Activated T-cell treated with anti-CD3 and anti-CD28 coated beads for 24 hours (primary cell): ENCODE results near the gene CTSF.
"Not testable (repeated sequence)": the region's sequence is repeated elsewhere in the genome, so short reads cannot be mapped to it uniquely, and the experiment has no call there.

Experiments
- DNase-seq: peaks from one replicate; pipeline ENCODE4 v3.0.0-alpha.2; 2020; ENCODE audit warnings: low read depth

Gene CTSF

GRCh38 chr11:66568124-66568916 lies at the start of gene CTSF:
Gene CTSF (minus strand): TSS chr11:66568606. CDS start chr11:66568486, 120 bp downstream.
- peak; percentile 62 for DNase-seq

DNA sequence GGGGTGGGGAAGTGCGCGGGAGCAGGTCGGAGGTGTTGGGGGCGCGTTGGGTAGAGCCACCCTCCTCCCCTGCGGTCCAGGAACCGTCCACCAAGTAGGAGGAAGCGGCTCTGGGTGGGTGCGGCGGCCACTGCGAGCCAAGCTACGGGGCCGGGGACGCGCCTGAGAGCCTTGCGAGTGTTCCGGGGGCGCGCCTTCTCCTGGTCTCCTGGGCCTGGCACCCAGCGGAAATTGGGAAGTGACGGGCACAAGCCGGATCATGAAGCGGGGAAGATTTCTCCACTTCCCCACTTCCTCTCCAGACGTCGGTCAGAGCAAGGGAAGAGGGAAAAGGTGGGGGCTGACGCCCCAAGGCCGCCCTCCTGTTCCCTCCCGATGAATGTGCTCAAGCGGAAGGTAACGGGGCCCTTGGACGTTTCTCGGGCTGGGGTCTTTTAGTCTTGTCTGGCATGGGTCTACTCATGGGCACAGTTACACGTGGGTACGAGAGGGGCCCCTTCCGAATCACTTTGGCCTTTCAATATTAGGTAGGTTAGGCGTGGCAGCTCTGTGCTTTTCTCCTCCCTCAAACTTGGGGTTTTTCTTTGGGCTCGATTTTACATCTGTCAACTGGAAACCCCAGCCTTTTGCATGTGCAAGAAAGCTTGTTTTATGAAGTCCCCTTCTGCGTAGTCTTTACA lies 48.9 kb upstream of the CTSF start:
- DNase-seq = no peak

DNA sequence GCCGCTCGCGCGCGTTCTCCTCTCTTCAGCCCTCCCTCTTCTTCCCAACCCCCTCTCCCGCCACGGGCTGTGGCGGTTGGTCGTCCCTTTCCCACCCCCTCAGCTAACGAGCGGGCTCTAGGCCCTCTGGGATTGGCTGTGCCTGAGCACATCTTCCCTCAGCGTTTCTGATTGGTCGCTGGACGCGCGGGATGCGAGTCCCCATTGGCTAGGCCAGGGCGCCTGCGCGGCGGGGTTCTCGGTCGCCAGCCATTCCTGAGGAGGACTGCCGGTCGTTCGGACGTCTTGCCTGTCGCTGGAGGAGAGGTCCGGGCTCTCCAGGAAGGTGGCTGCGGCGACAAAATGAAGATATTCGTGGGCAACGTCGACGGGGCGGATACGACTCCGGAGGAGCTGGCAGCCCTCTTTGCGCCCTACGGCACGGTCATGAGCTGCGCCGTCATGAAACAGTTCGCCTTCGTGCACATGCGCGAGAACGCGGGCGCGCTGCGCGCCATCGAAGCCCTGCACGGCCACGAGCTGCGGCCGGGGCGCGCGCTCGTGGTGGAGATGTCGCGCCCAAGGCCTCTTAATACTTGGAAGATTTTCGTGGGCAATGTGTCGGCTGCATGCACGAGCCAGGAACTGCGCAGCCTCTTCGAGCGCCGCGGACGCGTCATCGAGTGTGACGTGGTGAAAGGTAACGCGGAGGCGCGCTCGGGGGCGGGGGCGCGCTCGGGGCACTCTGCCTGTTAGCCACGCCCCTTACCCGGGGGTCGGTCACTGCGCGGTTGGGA lies 48.2 kb upstream of the CTSF start, which contains the start of gene RBM14:
Gene RBM14 (plus strand): TSS at position 252 of the 776 bp plus-strand sequence. CDS start 91 bp downstream, at position 343.
- DNase-seq = peak; percentile 98

DNA sequence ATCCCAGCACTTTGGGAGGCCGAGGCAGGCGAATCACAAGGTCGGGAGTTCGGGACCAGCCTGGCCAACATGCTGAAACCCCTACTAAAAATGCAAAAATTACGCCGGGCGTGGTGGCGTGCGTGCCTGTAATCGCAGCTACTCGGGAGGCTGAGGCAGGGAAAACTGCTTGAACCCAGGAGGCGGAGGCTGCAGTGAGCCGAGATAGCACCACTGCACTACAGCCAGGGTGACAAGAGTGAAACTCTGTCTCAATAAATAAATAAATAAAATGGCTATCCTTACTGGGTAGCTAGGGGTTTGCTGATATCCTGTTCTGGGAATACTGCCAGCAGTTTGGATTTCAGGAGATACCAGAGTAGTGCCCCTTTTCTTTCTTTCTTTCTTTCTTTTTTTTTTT lies 45.7 kb upstream of the CTSF start:
- DNase-seq = no peak

- no peak for DNase-seq
Measured at GRCh38 chr11:66612458-66612857, 44.1 kb upstream of the CTSF start.

DNA sequence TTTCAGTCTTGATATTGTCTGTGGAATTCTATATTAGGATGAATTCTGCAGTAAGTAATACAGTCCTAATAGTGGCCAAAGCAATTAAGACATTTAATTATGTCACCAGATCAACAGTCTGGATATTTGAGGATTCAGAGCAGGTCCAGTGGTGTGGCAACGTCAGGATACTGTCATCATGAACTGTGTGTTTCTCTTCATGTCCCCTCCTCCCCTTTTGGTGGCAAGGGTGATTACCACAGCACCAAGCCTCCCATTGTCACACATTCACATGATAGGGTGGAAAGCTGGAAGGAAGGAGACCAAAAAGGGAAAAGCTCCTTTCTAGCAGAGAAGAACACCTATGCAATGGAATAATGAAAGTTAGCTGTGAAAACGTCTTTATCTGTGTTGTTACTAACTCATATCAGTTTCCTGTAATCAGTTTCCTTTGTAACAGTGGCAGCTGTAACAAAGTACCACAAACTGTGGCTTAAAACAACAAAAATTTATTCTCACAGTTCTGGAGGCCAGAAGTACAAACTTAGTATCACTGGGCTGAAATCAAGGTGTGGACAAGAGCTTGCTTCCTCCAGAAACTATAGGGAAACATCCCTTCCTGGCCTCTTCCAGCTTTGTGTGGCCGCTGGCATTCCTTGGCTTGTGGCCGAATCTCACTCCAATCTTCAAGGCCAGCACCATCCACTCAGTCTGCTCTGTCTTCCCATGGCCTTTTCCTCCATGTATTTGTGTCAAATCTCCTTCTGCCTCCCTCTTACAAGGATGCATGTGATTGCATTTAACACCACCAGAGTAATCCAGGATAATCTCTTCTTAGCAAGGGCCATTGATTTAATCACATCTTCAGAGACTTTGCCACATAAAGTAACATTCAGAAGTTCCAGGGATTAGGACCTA lies 41.6 kb upstream of the CTSF start:
- DNase-seq = no peak

DNA sequence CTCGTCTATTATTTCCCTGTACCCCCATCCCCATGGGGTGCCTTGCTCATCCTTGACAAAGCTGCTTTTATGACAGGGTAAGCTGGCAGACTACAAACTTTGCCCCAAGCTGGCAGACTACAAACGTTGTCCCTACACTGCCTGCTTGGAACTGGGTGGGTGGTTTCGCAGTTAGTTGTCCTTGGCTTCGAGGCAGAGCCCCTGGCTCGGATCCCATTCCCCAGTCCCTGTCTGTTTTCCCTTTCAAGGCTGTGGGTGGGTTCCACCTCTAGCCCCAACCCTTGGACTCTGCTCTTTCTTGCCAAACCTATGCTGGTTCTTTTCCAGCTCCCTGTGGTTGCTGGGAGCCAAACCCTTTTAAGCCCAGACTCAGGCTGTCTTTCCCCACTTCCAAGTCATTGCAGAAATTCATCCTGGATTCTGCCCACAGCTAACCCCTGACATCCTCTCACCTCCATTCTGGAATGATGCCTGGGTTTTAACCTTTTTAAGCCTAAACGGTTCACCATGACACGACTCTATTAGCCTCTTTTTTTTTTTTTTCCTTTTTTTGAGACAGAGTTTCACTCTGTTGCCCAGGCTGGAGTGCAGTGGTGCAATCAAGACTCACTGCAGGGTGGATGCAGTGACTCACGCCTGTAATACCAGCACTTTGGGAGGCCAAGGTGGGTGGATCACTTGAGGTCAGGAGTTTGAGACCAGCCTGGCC lies 38.9 kb upstream of the CTSF start:
- DNase-seq = no peak

DNA sequence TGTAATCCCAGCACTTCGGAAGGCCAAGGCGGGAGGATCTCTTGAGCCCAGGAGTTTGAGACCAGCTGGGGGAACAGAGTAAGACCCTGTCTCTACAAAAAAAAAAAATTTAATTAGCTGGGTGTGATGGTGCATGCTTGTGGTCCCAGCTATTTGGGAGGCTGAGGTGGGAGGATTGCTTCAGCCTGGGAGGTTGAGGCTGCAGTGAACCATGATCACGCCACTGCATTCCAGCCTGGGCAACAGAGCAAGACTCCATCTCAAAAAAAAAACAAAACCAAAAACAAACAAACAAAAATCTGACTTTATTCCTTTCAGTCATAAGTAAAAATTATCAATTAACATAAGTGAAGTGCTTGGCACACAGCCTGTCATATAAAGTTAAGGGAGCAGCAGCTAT lies 38.2 kb upstream of the CTSF start:
- not testable (repeated sequence) for DNase-seq

GRCh38 chr11:66604155-66604554 lies 35.7 kb upstream of the CTSF start:
- no peak for DNase-seq

- no peak for DNase-seq
Measured at GRCh38 chr11:66603072-66603471, 34.7 kb upstream of the CTSF start.

- no peak for DNase-seq
Measured at GRCh38 chr11:66600631-66601233, 32.3 kb upstream of the CTSF start.

- no peak for DNase-seq
Measured at GRCh38 chr11:66600219-66600618, 31.8 kb upstream of the CTSF start.

- no peak for DNase-seq
Measured at GRCh38 chr11:66598993-66599392, 30.6 kb upstream of the CTSF start.

DNA sequence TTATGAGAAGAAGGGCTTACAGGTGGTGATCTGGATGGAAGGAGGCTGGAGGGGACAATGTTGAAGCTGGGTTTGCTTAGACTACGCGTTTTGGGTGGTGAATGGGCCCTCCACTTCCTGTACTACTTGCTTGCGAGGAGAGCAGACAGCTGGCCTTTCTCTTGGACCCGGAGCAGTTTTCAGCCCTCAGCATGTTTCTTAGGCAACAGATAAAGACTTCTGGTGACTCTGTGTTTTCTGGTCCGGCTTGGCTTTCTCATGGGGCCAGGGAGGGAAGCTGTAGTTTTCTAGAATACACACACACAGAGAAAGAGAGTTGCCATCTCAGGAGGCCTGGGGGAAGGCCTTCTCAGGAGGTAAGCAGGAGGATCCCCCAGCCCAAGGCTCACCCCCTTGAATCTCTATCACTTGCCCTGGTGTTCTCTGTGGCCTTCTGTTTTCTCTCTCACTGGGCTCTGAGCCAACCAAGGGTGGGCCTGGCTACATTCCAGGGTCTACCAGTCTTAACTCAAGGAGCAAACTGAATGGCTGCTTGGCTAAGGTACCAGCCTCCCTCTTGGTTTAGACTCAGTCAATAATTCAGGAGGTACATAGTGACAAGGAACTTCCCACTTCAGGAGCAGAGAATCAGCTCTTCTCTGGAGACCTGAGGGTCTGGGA lies 27.0 kb upstream of the CTSF start:
- no peak for DNase-seq

DNA sequence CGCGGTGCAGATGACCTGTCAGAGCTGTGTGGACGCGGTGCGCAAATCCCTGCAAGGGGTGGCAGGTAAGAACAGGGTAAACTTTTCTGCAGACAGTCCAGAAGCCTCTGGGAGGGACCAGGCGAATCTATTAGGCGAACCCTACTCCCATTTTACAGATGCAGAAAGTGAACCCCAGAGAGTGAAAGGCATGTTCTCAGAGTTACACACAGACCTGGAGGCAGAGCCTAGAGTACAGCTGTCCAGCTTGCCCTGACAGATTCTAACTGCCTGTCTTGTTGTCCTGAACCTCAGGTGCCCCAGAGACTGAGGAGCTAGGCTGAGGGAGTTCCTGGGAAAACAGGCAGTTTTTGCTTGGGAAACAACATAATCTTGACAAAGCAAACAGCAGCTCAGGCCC lies 25.2 kb upstream of the CTSF start:
- no peak for DNase-seq

DNA sequence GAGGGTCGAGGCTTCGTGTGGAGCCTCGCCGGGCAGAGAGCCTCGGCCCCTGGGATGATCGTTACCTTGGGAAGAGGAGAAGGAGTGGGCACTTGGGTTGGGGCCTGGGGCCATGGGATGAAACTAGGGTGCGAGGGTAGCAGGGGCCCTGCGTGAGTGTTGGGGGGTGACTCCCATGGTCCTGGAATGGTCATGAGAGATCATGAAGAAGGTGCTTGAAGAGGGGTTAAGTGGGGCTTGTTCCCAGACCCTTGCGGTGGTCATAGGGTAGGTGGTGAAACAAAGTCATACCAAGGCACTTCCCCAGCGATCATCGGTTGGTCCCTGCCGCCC lies 24.9 kb upstream of the CTSF start:
- no peak for DNase-seq

GRCh38 chr11:66592457-66593302 lies 24.3 kb upstream of the CTSF start, which contains the start of the genes CCDC87 and CCS:
Gene CCDC87 (minus strand): TSS chr11:66593063. CDS start chr11:66593015, 48 bp downstream.
Gene CCS (plus strand): TSS chr11:66593185. CDS start chr11:66593262, 77 bp downstream.
- peak; percentile 97 for DNase-seq

DNA sequence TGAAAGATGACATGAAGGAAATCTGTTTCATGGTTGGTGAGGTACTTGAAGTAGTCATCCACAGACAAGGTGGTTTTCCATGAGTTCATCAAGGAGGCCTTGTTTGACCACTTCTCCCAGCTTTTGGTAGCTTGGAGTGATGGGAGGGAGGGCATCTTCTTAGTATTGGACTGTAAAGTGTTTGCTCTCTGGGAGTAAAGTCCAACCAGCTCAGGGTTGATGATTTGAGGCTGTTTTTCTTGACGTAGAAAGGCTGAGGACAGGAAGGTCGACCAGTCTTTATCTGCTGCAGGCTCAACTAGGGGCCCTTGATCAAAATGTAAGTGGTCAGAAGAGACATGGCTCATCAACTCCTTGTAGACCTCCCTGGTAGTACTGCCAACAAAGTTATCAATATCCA lies 22.8 kb upstream of the CTSF start:
- no peak for DNase-seq
